Measurements from ENCODE around the gene ADD2.
"Not testable (repeated sequence)": the region's sequence is repeated elsewhere in the genome, so short reads cannot be mapped to it uniquely, and the experiment has no call there.

The ADD2 gene

DNA sequence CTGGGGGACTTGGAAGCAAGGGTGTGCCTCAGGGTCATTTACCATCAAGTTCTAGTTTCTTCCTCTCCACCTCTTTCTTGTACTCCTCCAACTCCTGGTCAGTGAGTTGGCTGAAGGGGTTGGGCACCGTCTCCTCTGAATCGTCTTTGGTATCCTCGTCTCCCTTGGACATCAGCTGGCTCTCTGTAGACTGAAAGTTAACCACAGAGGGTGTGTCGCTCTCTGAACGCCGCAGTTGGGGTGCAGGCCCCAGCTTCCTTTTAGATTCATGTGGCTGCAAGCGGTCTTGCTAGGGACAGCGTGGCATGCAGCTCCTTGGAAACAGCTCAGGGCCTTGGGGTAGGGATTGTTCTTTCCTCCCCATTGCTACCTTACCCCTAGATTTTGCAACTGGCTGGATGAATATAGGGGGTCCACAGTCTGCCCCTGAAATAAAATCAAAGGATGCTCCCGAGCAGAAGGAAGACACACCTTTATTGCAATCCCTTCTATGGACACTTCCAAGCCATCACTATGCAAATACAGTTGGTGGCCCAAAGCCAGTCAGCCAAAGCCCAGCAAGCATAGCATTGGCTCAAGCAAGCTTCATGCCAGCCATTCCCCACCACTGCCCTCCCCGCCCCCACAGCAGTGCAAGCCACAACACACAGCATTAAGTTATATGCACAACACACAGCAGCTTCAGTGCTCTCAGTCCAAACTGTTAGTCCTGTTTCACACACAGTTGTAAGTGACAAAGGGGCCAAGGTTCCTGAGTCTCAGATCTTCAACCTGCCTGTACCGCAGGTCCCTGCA, 93.2 kb downstream of the ADD2 start:
- no peak for DNase-seq (ENCODE audit: low read depth in 2 of 2)

DNA sequence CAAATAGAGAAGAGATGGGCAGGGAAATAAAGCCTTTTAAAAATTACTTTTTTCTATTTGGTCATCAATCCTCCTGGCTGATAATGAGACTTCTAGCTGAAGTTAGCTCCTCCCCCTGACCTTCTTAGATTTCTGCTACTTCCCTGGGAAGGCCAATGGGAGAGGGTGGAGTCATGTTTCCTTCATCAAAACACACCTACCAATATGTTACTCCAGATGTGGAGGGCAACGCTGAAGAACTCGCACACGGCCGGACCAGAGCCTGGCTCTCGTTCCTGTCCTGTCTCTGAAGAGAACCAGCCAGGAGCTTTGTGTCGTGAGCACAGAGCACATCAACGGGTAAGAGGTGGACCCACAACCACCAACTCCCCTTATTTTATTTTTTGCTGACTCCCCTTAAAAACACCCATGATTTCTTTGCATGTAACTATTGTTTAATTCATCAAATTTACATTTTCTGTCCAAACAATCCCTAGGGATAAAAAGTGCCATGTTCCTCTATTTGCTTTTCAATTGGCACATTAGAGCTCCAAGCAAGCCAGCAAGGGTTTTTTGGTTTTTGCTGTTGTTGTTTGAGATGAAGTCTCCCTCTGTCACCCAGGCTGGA, 94.9 kb downstream of the ADD2 start:
- DNase-seq (ENCODE audit: low read depth in 2 of 2), result no peak

DNA sequence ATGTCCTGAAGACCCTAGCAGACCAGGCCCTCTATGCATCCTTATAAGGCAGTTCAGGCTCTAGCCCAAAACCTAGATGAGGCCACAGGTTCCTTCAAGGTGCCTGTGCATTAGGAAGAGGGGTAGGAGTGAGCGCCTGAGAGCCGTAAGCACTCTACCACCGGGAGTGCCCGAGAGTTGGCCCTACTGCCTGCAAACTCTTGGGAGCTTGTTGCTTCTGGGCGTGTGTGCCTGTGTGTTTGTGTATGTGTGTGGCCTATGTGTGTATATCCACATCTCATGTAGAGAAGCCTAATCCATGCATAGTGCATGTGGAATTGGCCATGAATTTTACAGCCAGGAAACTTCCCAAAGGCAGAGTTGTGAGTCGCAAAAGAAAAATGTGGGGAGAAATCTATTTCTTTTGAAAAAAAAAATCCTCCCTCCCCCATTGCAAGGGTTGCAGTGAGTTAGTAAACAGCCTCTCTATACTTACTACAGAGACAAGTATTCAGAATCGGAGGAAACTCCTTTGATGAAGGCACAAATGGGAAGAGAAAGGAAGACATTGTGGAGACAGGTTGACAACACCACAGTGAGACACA, 96.8 kb downstream of the ADD2 start:
- no peak for DNase-seq (ENCODE audit: low read depth in 2 of 2)

DNA sequence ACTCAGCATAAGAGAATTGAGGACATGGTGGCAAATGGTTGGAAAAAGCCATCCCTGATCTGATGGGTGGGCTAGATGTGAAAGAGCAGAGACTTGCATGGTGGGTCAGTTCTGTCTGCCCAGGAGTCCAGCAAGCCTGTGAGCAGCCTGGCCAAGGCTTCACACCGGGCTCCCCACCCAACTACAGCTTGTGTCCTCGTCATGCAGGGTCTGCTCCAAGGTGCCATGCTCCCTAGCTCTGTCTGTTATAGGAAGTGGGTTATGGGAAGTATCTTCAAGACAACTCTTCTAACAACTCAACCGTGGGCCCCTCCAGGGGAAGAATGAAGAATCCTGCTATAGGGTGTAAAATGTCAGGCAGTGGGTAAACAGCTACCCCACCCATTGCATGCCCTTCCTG, 97.4 kb downstream of the ADD2 start:
- no peak for DNase-seq (ENCODE audit: low read depth in 2 of 2)

DNA sequence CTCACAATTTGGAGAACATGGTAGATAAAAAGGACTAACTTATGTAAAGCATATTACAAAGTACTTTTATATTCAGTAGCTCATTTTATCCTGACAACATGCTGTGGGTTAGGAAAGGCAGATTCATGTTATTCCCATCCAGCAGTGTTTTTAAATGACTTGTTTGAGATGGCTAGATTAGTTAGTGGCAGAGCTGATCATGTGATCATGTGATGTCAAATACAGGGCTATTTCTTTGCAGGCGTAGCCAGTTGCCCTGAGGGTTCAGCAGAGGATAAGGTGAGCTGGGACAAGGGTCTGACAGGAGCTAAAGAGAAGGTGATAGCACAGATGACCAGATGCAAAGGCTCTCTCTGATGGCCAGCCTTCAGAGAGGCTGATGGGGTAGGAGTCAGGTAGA, 97.8 kb downstream of the ADD2 start:
- DNase-seq (ENCODE audit: low read depth in 2 of 2), result no peak

DNA sequence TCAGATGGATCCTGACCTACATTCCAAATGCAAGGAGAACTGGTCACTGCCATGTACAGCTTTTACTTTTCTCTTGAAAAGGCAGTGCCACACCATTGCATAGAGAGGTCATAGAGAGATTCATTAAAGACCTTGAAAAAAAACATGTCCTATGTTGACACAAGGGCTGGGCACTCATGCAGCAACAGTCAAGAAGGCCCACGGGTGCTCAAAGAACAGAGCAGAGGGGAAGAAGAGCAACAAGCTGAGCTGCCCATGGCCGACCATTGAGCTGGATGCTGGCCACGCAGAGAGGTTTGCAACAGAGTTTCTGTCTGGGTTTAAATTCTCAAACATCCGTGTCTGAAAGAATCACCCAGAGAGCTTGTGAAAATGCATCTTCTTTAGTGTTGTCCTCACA, 99.1 kb downstream of the ADD2 start:
- no peak for DNase-seq (ENCODE audit: low read depth in 2 of 2)

DNA sequence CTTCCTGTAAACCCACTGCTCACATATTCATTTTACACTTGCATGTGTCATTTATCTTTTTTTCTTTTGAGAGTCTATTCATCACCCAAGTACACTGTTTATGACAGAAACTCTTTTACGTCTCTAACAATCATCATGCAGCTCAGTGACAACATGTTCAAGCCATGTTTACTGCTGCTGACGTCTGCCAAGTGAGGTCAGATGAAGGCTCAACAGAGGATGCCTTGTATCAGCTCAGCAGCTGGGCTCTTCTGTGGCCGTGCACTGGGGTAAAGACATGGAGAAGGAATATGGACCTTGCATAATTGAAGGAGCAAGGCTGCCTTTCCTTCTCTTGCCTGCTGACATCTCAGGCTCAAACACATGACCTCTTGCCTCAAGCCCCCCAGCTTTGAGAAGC, 99.6 kb downstream of the ADD2 start:
- DNase-seq (ENCODE audit: low read depth in 2 of 2), result no peak

DNA sequence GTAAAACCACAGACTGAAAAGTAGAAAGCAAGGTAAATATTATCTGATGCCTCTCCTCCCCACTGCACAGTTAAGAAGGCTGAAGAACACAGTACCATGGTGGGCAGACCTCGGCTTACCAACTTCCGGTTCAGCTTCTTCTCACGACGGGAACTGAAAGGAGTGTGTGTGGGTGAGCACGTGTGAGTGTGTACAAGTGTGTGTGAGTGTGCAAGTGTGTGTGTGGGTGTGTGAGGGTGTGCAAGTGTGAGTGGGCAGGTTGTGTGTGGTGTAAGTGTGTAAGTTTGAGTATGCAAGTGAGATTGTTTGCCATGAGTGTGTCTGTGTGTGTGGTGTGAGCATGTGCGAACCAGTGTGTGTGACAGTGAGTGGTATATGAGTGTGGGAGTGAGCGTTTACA, 103.5 kb downstream of the ADD2 start:
- no peak for DNase-seq (ENCODE audit: low read depth in 2 of 2)

DNA sequence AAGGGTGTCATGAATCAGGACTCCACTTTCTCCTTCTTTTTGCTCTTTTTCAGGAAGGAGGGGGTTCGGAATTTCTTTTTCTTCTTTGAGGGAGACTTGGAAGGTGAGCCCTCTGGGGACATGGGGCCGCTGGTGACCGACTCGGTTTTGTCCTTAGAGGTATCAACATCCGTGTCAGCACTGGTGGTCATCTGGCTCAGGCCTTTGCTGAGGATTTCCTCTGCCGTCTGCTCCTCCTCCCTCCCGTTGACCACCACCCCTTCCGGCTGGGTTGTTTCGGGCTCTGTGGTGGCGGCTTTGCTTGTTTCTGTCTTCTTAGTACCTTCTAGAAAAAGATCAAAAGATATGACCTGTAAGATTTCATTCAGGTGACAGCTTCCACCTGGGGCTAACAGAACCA, 104.6 kb downstream of the ADD2 start:
- DNase-seq (ENCODE audit: low read depth in 2 of 2), result no peak

DNA sequence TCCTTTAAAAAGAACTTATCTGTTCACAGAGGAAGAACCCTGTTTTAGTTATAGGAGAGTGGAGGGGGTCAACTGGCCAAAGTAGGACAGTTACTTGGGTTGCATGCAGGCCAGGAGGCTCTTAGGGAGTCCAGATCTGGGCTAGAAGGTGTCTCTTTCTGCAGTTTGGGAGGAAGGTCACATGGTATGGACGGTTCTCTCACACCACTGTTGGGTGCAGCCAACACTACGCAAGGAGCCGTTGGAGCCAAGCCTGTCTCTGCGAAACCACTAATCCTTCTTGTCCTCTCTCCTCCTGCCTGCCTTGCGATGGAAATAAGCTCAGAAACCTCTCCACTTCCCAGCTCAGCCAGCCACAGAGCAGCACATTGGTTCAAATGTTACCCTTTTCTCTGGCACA, 108.4 kb downstream of the ADD2 start:
- no peak for DNase-seq (ENCODE audit: low read depth in 2 of 2)

DNA sequence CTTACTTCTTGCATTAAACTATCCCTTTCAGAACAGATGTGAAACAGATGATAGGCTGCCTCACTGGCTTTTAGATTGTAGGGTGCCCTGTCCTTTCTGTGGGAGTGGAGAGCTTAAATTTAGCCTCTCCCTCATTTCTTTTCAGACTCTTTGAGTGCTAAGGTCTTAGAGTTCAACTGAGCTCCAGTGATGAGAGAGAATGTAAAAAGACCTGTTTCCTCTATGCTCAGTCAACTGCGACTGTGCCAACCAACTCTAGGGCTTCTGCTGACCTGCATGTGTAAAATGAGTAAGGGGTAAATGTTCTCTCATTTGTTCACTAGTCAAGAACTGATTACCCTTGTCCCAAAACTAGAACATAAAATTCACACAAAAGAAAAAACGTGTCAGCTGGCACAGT, 109.5 kb downstream of the ADD2 start:
- no peak for DNase-seq (ENCODE audit: low read depth in 2 of 2)

DNA sequence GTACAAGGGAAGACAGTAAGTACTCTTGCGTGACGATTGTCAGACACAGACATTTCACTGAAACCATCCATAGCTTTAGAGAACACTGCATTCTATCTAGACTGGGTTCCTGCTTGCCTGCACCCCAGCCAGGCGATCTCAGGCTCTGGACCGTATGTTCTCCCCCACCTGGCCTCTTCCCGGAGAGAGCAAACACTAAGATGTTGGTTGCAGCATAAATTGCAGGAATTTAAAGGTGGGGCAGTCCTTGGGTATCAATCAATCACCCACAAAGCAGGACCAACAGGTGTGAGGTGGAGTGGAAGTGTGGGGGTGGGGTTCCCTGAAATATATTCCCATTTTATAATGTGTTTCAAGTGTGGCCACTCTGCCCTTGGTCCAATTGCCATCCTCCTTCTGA, 110.8 kb downstream of the ADD2 start:
- no peak for DNase-seq (ENCODE audit: low read depth in 2 of 2)

DNA sequence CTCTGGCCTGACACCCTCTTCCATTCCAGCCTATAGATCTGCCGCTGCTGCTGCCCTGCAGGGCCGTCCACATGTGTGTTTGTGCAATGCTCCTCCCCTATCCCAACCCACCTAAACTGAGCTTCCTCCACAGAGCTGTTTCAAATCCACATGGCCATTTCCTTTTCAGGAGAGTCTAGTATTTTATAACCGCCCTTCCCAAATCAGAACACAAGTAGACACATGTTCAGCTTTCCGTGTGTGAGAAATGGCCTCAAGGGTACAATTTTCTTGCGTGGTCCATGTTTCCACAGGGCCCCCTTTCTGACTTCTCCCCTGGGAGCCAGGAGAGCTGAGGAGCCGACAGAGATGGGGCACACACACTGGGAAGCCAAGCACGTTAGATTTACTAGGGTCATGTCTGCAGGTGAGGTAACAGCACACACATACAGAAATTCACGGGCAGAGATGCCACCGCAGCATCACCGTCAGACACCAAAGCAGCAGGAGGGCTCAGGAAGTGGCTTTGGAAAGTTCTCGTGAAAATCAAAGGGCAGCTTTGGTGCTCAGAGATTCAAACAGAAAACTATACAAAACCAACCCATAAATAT, 111.5 kb downstream of the ADD2 start:
- no peak for DNase-seq (ENCODE audit: low read depth in 2 of 2)

DNA sequence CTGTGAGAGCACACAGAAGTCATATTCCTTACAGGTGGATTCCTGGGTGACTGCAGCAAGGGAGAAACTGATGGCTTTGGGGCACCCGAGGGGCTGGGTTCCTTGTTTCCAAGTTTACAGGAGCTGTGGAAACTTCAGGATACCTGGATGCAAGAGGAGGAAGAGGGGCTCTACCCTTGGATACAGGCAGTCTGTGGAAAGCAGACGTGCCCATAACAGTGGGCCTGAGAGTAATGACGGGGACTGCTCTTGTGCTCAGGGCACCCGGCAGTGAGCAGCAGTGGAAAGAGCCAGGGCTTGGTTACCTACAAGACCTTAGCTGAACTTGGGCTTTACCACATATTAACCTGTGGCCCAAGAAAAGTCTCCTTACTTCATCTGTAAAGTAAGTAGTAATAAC, 112.2 kb downstream of the ADD2 start:
- DNase-seq (ENCODE audit: low read depth in 2 of 2), result no peak

DNA sequence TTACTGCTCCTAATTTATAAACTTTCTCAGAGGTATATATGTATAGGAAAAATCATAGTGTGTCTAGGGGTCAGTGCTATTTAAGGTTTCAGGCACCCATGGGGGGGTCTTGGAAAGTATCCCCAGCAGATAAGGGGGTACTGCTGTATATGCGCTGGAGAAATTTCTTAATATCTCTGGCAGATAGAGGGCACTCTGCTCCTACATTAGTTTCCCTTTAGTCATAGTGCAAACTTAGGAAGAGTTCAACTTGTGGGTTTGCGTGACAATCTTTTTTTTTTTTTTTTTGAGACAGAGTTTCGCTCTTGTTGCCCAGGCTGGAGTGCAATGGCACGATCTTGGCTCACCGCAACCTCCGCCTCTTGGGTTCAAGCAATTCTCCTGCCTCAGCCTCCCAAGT, 112.8 kb downstream of the ADD2 start:
- DNase-seq (ENCODE audit: low read depth in 2 of 2), result not testable (repeated sequence)

DNA sequence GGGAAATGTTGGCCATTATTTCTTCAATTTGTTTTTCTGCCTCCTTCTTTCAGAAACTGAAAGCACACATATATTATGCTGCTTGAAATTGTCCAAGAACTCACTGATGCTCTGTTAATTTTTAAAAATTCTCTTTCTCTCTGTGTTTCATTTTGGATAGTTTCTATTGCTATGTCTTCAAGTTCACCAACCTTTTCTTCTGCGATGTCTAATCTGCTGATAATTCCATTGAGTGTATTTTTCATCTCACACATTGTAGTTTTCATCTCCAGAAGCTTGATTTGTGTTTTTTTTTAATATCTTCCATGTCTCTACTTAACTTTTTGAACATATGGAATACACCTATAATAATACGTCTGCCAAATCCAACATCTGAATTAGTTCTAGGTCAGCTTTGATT, 116.3 kb downstream of the ADD2 start:
- DNase-seq (ENCODE audit: low read depth in 2 of 2), result no peak

DNA sequence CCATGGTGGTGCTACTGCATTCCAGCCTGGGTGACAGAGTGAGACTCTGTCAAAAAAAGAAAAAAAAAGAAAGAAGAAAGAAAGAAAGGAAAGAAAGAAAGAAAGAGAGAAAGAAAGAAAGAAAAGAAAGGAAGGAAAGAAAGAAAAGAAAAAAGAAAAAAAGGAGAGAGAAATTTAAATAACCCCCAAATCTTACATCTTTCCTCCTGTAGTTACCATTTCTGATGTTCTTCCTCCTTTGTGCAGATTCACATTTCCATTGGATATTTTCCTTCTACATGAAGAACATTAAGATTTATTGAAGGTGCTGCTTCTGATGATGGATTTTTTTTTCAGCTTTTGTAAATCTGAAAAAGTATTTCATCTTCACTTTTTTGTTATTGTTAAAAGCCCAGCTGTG, 117.0 kb downstream of the ADD2 start:
- DNase-seq (ENCODE audit: low read depth in 2 of 2), result no peak

DNA sequence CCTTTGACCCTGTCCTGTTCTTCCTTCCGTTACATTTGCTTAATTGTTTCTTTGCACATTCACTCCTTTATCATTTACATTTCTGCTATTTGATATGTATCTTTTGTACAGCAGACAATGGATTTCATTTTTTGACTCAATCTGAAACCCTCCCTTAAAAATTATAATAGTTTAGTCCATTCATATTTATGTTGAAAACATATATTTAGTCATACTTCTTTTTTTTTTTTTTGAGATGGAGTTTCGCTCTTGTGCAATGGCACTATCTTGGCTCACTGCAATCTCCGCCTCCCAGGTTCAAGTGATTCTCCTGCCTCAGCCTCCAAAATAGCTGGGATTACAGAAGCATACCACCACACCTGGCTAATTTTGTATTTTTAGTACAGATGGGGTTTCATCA, 119.0 kb downstream of the ADD2 start:
- no peak for DNase-seq (ENCODE audit: low read depth in 2 of 2)

DNA sequence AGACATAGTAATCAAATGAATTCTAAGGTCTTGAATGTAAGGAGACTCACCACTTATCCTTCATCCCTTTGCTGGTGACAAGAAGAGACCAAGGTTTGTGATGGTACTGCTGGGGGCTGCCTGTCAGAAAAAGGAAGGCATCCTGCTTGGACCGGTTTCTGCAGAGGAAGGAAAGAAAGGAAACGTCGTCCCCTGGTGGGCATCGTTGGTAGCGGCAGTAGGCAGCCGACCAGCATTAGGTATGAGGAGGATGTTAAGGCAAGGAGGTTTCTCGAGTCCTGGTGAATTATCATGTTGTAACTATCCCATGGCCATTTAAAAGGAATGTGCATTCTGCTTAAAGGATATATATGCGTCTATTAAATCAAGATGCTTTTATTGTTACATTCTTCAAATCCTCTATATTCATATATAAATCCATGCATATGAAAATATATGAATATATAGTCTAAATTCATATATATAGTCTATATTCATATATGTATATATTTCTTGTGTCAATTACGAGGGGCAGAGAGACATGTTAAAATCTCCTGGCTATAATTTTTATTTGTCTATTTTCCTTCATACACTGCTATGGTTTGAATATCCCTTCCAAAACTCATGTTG, 120.0 kb downstream of the ADD2 start:
- DNase-seq (ENCODE audit: low read depth in 2 of 2), result peak; percentile 51 to 73

DNA sequence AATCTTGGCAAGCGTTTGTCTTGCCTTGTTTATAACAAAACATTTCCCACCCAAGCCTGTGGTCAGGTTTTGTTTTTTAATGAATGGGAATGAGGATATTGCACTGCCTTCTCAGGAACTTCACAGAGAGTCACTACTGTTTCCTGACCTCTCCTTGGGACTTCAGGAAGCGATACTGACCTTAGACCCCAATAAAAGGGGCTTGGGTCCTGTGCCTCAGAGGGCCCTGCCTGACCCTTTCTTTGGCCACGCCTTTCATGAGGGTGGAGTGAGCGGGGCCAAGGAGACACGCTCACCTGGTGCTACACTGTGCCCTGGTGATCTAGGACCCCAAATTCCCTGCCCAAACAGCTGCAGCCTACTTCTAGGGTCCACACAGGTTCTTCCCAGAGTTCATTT, 121.6 kb downstream of the ADD2 start:
- no peak for DNase-seq (ENCODE audit: low read depth in 2 of 2)

DNA sequence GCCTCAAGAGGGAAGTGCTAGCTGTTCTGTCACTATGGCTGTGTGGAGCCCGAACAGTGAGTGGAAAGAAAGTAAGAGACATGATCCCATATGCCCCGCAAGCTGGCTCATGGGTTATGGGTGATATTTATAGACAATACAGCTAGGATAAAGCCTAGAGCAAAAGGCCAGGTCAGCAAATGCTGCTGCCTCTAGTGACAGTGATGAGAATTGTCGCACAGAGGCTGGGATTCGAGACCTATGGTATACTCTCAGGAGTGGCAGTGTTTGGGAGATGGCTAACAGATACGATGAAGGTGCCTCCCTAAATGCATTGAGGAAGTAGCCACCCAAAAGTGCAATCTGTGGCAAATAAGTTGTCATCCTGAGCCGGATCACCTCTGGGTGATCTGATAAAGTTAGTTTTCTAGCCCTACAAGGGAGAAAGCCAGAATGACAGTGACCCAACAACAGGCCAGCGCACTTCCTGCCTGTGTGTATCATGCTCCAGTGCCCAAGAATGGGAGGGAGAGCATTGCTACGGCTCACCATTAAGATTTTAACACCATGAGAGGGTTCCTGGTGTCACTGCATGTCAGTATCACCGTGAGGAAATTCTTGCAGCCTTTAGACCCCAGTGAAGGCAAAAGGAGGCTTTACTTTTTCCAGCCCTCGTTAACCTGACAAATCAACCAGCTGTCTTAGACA, 122.1 kb downstream of the ADD2 start:
- DNase-seq (ENCODE audit: low read depth in 2 of 2), result no peak

DNA sequence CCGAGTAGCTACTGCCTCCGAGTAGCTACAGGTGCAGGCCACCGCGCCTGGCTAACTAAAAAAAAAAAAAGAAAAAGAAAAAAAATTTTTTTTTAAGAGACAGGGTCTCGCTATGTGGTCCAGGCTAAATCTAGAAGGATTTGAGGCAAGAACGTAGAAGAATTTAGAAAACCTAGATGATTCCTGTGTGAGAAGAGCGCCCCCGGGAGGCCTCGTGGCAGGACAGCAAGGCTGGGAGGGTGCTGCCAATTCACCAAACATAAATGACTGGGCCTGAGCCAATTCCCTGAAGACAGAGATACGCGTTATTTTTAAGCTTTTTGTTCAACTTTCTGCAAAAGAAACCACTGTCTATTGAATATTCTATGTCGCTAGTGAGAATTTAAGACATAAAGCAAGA, 124.3 kb downstream of the ADD2 start:
- no peak for DNase-seq (ENCODE audit: low read depth in 2 of 2)

Data from stimulated activated CD4-positive, alpha-beta T cell treated with anti-CD3 and anti-CD28 coated beads, Interleukin-12 subunit alpha, Interleukin-12 subunit beta, amount 100 ng/mL, for 24 hours (primary cell).